CD14-positive monocyte (primary cell): Measurements from ENCODE around the gene TRMU. TPM values are rescaled to one million over a fixed set of nuclear protein-coding genes. Genes with fewer than 3 reads are reported as not detected.

Source experiments
- DNase-seq, 3 donors: peaks; one replicate each; pipeline ENCODE4 v3.0.0-alpha.2; 2011 to 2022
- H2AFZ ChIP-seq: 2 replicates; pipeline ENCODE4 v1.6.0; 2012; ENCODE audit warnings: mild to moderate bottlenecking, low read depth, low read length, inconsistent platforms; ENCODE audit not compliant: insufficient read depth, poor library complexity, severe bottlenecking
- H3K27ac ChIP-seq, 2 donors: 1 replicate in 1 of 2; 2 replicates in 1 of 2; pipeline ENCODE4 v1.5.1; 2012 to 2013; ENCODE audit warnings: low read length in 2 of 2, control low read depth in 1 of 2, inconsistent platforms in 1 of 2, low read depth in 1 of 2, mild to moderate bottlenecking in 1 of 2
- H3K27me3 ChIP-seq, 2 donors: one replicate each; pipeline versions ENCODE4 v1.6.0 to v1.6.1; 2011 to 2013; ENCODE audit warnings: low read length in 2 of 2; ENCODE audit not compliant: control insufficient read depth in 2 of 2, insufficient read depth in 2 of 2
- H3K36me3 ChIP-seq, 2 donors: replicated peaks in 1 of 2; 1 replicate in 1 of 2; 2 replicates in 1 of 2; pipeline versions ENCODE4 v1.5.1 to v1.6.1; 2012 to 2013; ENCODE audit warnings: low read length in 2 of 2, control low read depth in 1 of 2, inconsistent platforms in 1 of 2, mild to moderate bottlenecking in 1 of 2; ENCODE audit not compliant: insufficient read depth in 2 of 2, control insufficient read depth in 1 of 2
- H3K4me1 ChIP-seq, 2 donors: 1 replicate in 1 of 2; 2 replicates in 1 of 2; pipeline versions ENCODE4 v1.5.1 to v1.6.1; 2012 to 2013; ENCODE audit warnings: low read length in 2 of 2, control low read depth in 1 of 2, inconsistent platforms in 1 of 2, mild to moderate bottlenecking in 1 of 2, moderate library complexity in 1 of 2; ENCODE audit not compliant: insufficient read depth in 2 of 2, control insufficient read depth in 1 of 2
- H3K4me2 ChIP-seq: replicated peaks from 2 replicates; pipeline ENCODE3; 2012; ENCODE audit warnings: low read length, moderate library complexity, mild to moderate bottlenecking; ENCODE audit not compliant: poor library complexity, severe bottlenecking; ENCODE audit errors: extremely low read depth
- H3K4me3 ChIP-seq, 3 experiments: fragments of 200-600 bp in 1 of 3; sonication (generic) in 1 of 3; replicated peaks in 1 of 3; 1 replicate in 2 of 3; 2 replicates in 1 of 3; pipeline ENCODE4 v1.5.1; 2011 to 2013; ENCODE audit warnings: low read length in 3 of 3, mild to moderate bottlenecking in 3 of 3, control low read depth in 2 of 3, low read depth in 2 of 3, inconsistent platforms in 1 of 3, moderate library complexity in 1 of 3
- H3K79me2 ChIP-seq: 2 replicates; pipeline ENCODE4 v1.6.0; 2012; ENCODE audit warnings: mild to moderate bottlenecking, control low read depth, inconsistent platforms, low read length, moderate library complexity; ENCODE audit not compliant: insufficient read depth
- H3K9ac ChIP-seq: 2 replicates; pipeline ENCODE4 v1.6.0; 2017; ENCODE audit warnings: low read length, mild to moderate bottlenecking; ENCODE audit not compliant: insufficient read depth, poor library complexity, severe bottlenecking
- H3K9me3 ChIP-seq, 2 donors: replicated peaks in 1 of 2; 1 replicate in 1 of 2; 2 replicates in 1 of 2; pipeline versions ENCODE4 v1.5.1 to v1.6.1; 2012 to 2013; ENCODE audit warnings: low read length in 2 of 2, control low read depth in 1 of 2; ENCODE audit not compliant: control insufficient read depth in 1 of 2, insufficient read depth in 1 of 2
- H4K20me1 ChIP-seq: 2 replicates; pipeline ENCODE4 v1.6.0; 2012; ENCODE audit warnings: mild to moderate bottlenecking, low read length, control low read depth, moderate library complexity; ENCODE audit not compliant: insufficient read depth
- H3K27ac Mint-ChIP-seq, 7 donors: one replicate each; pipeline ENCODE4 v1.8.0; 2020; ENCODE audit warnings: mild to moderate bottlenecking in 7 of 7, mixed read lengths in 7 of 7, moderate library complexity in 6 of 7, inconsistent platforms in 2 of 7
- H3K27me3 Mint-ChIP-seq, 3 donors: one replicate each; pipeline ENCODE4 v1.8.0; 2021 to 2022; ENCODE audit warnings: low read depth in 3 of 3, mild to moderate bottlenecking in 3 of 3, mixed read lengths in 3 of 3, moderate library complexity in 3 of 3, inconsistent platforms in 1 of 3
- H3K36me3 Mint-ChIP-seq, 2 donors: one replicate each; pipeline ENCODE4 v1.8.0; 2020; ENCODE audit warnings: mixed read lengths in 2 of 2, inconsistent platforms in 1 of 2, mild to moderate bottlenecking in 1 of 2
- H3K4me1 Mint-ChIP-seq: one replicate; pipeline ENCODE4 v1.8.0; 2020; ENCODE audit warnings: mild to moderate bottlenecking, mixed read lengths
- H3K4me3 Mint-ChIP-seq, 2 donors: one replicate each; pipeline ENCODE4 v1.8.0; 2020; ENCODE audit warnings: mild to moderate bottlenecking in 2 of 2, mixed read lengths in 2 of 2, moderate library complexity in 1 of 2
- H3K9me3 Mint-ChIP-seq, 7 donors: one replicate each; pipeline ENCODE4 v1.8.0; 2020 to 2022; ENCODE audit warnings: mixed read lengths in 7 of 7, mild to moderate bottlenecking in 6 of 7, moderate library complexity in 6 of 7, inconsistent platforms in 2 of 7
- CTCF ChIP-seq: fragments of 200-600 bp; IDR thresholded peaks from one replicate; pipeline ENCODE4 v1.8.0; 2022; ENCODE audit warnings: antibody characterized with exemption, mild to moderate bottlenecking
- WGBS: methylation state at CpG from one replicate; pipeline ENCODE4 v1.1.5; 2013; ENCODE audit warnings: missing lambda C conversion rate; ENCODE audit not compliant: insufficient coverage; 5-methylcytosine and 5-hydroxymethylcytosine counted together
- intact Hi-C, 2 donors: fragments of 100-400 bp; cut with micrococcal nuclease; formaldehyde crosslinking; loops; one replicate each; pipeline versions ENCODE4 v1.15.0 to v1.15.1; 2023
- polyA plus RNA-seq, 3 donors: library from polyadenylated mRNA; depleted of rRNA in 1 of 3; unstranded in 2 of 3; stranded (reverse) in 1 of 3; fragments of 300-500 nt in 2 of 3; fragments of >200 nt in 1 of 3; fragmentation: Illumina TruSeq in 2 of 3; gene quantifications; 1 replicate in 2 of 3; 2 replicates in 1 of 3; pipeline ENCODE4 v1.2.3, GENCODE V29; 2012 to 2021

The TRMU gene
- polyA plus RNA-seq, 3 donors: 4.7 to 32.9 (median 5.6) TPM

GRCh38 chr22:46328797-46329196 is 6.7 kb upstream of the TRMU start:
- Histone ChIP-seq H3K9ac (no peak overlapping the region), H3K4me3 (no peak overlapping the region), H3K79me2 (no peaks in the 10 kb centered on the region), H3K9me3 (no peaks in the 10 kb centered on the region), H3K4me2 (no peak overlapping the region), H3K27ac (no peak overlapping the region), H2AFZ (no peak overlapping the region), H3K36me3 (peaks cover 57 to 90% of the 10 kb centered on the region in 2 donors), H4K20me1 (no peaks in the 10 kb centered on the region), H3K27me3 (no peaks in the 10 kb centered on the region), H3K4me1 (no peaks in the 10 kb centered on the region)
- peaks cover 0 to 2% (median 0%) of the 10 kb centered on the region in 3 donors for H3K27me3 Mint-ChIP-seq
- H3K36me3 Mint-ChIP-seq: peaks cover 54 to 88% of the 10 kb centered on the region in 2 donors
- no peaks in the 10 kb centered on the region for H3K4me1 Mint-ChIP-seq
- TF ChIP-seq CTCF: no peak
- no peaks in the 10 kb centered on the region for H3K9me3 Mint-ChIP-seq
- 98% methylated on average over 5 of the region's 11 CpGs for WGBS
- no peak for DNase-seq
- intact Hi-C loops: no loop called here
- H3K4me3 Mint-ChIP-seq: no peak overlapping the region
- H3K27ac Mint-ChIP-seq: no peak overlapping the region

- no peaks in the 10 kb centered on the region for H4K20me1 ChIP-seq
- H3K9me3 ChIP-seq: no peaks in the 10 kb centered on the region
- DNase-seq: no peak
- H3K4me3 ChIP-seq: no peak overlapping the region
- no peaks in the 10 kb centered on the region for H3K27me3 ChIP-seq
- no peak overlapping the region for H3K4me2 ChIP-seq
- no peak for TF ChIP-seq CTCF
- H3K9ac ChIP-seq: no peak overlapping the region
- Mint-ChIP-seq H3K36me3 (peaks cover 48 to 80% of the 10 kb centered on the region in 2 donors), H3K9me3 (no peaks in the 10 kb centered on the region), H3K4me3 (no peak overlapping the region), H3K4me1 (peaks cover 3% of the 10 kb centered on the region), H3K27me3 (no peaks in the 10 kb centered on the region), H3K27ac (peak overlapping the region in 1 of 7 donors; percentile 43)
- H3K27ac ChIP-seq: no peak overlapping the region
- peaks cover 52 to 81% of the 10 kb centered on the region in 2 donors for H3K36me3 ChIP-seq
- no peak overlapping the region for H2AFZ ChIP-seq
- intact Hi-C loops: no loop called here
- no peaks in the 10 kb centered on the region for H3K79me2 ChIP-seq
- H3K4me1 ChIP-seq: no peaks in the 10 kb centered on the region
- WGBS: 95% methylated on average over 4 of the region's 8 CpGs
Measured at GRCh38 chr22:46329616-46330015, 5.9 kb upstream of the TRMU start.
